A549 (cell line): ENCODE results near the gene TBX15. TPM values are rescaled to one million over a fixed set of nuclear protein-coding genes. Genes with fewer than 3 reads are reported as not detected.

Experiments
- ATAC-seq, 2 experiments: fragments of 200-7000 bp in 1 of 2; fragments of >200 bp in 1 of 2; cut with Nextera tagmentation in 1 of 2; cut with Tn5 transposase in 1 of 2; 3 replicates each; pipeline versions ENCODE4 v1.8.0 to v1.9.1; 2018 to 2020; ENCODE audit warnings: mild to moderate bottlenecking in 1 of 2, moderate library complexity in 1 of 2
- CTCF ChIA-PET: fragments of 300-600 bp; sonication (Branson Sonifier 250); formaldehyde crosslinking; extraction: SDS; loops from one replicate; lab custom pipeline; 2021; ENCODE audit warnings: antibody characterized with exemption, inconsistent platforms; lab: Yijun Ruan, JAX
- POLR2A ChIA-PET: fragments of 350-600 bp; formaldehyde crosslinking; extraction: SDS; loops from one replicate; lab custom pipeline; 2021; ENCODE audit warnings: antibody characterized with exemption, inconsistent platforms; lab: Yijun Ruan, JAX
- DNase-seq, 2 experiments: peaks; one replicate each; pipeline versions ENCODE4 v3.0.0 to v3.0.0-alpha.2; 2011 to 2016; ENCODE audit warnings: low read depth in 1 of 2, low spot score in 1 of 2
- FAIRE-seq: peaks from 2 replicates; lab custom pipeline; 2011; peaks lifted over from hg19 to GRCh38; lab: Jason Lieb, UNC
- H3K27ac ChIP-seq, 2 experiments: fragments of >200 bp; sonication (Bioruptor Twin); formaldehyde crosslinking; 3 replicates each; pipeline ENCODE4 v1.5.1; 2016 to 2017
- H3K4me1 ChIP-seq: fragments of >200 bp; sonication (Bioruptor Twin); formaldehyde crosslinking; 3 replicates; pipeline ENCODE4 v1.6.1; 2016
- H3K4me2 ChIP-seq: fragments of >200 bp; sonication (Bioruptor Twin); formaldehyde crosslinking; 3 replicates; pipeline ENCODE4 v1.6.1; 2016
- H3K4me3 ChIP-seq: fragments of >200 bp; sonication (Bioruptor Twin); formaldehyde crosslinking; 3 replicates; pipeline ENCODE4 v1.5.1; 2016
- H3K9me3 ChIP-seq: fragments of >200 bp; sonication (Bioruptor Twin); formaldehyde crosslinking; 3 replicates; pipeline ENCODE4 v1.6.1; 2016
- ATOH8 ChIP-seq: fragments of 250-450 bp; sonication (Bioruptor Pico); IDR thresholded peaks from 2 replicates; pipeline ENCODE4 v1.5.0; 2020; ENCODE audit warnings: low read depth, mild to moderate bottlenecking, moderate library complexity
- BHLHE40 ChIP-seq: IDR thresholded peaks from 2 replicates; pipeline ENCODE4 v1.6.1; 2012; ENCODE audit warnings: low read depth, low read length, inconsistent platforms
- CBX2 ChIP-seq: fragments of 200-600 bp; sonication (generic); IDR thresholded peaks from 2 replicates; pipeline ENCODE4 v1.6.1; 2016; ENCODE audit warnings: low read depth, mild to moderate bottlenecking, borderline replicate concordance
- CBX8 ChIP-seq: fragments of 200-600 bp; sonication (generic); IDR thresholded peaks from 2 replicates; pipeline ENCODE4 v1.6.1; 2016
- CHD4 ChIP-seq: fragments of 200-600 bp; sonication (generic); IDR thresholded peaks from 2 replicates; pipeline ENCODE4 v1.6.1; 2016; ENCODE audit warnings: antibody characterized with exemption, mild to moderate bottlenecking, borderline replicate concordance
- CTCF ChIP-seq: fragments of >200 bp; sonication (Bioruptor Twin); formaldehyde crosslinking; IDR thresholded peaks from 3 replicates; pipeline ENCODE4 v1.5.1; 2016
- ELK1 ChIP-seq: fragments of 150-350 bp; IDR thresholded peaks from 2 replicates; pipeline ENCODE4 v1.6.1; 2014; ENCODE audit warnings: low read depth, mild to moderate bottlenecking, low read length
- EP300 ChIP-seq, 2 experiments: fragments of >200 bp; sonication (Bioruptor Twin); formaldehyde crosslinking; IDR thresholded peaks; 2 replicates in 1 of 2; 3 replicates in 1 of 2; pipeline ENCODE4 v1.6.1; 2016 to 2017
- FOXS1 ChIP-seq: fragments of 250-450 bp; sonication (Bioruptor Pico); IDR thresholded peaks from 2 replicates; pipeline ENCODE4 v1.5.0; 2020; ENCODE audit warnings: mild to moderate bottlenecking, moderate library complexity
- GATA3 ChIP-seq: IDR thresholded peaks from 2 replicates; pipeline ENCODE4 v1.6.1; 2012; ENCODE audit warnings: borderline replicate concordance
- HDAC2 ChIP-seq: fragments of 200-600 bp; sonication (generic); IDR thresholded peaks from 2 replicates; pipeline ENCODE4 v1.6.1; 2016
- HES2 ChIP-seq: fragments of >200 bp; sonication (Bioruptor Twin); formaldehyde crosslinking; IDR thresholded peaks from 2 replicates; pipeline ENCODE4 v1.6.1; 2016
- HOXB5 ChIP-seq: fragments of 250-450 bp; sonication (Bioruptor Pico); IDR thresholded peaks from 2 replicates; pipeline ENCODE4 v1.5.0; 2020; ENCODE audit warnings: mild to moderate bottlenecking, moderate library complexity
- JUN ChIP-seq, 2 experiments: fragments of >200 bp; sonication (Bioruptor Twin); formaldehyde crosslinking; IDR thresholded peaks; 2 replicates in 1 of 2; 3 replicates in 1 of 2; pipeline ENCODE4 v1.6.1; 2016 to 2017
- MAFK ChIP-seq: fragments of 450-650 bp; IDR thresholded peaks from 2 replicates; pipeline ENCODE4 v1.6.1; 2014; ENCODE audit not compliant: partially characterized antibody
- MAX ChIP-seq: IDR thresholded peaks from 2 replicates; pipeline ENCODE4 v1.6.1; 2012
- NFE2L2 ChIP-seq: fragments of 150-350 bp; conservative IDR thresholded peaks from 2 replicates; pipeline ENCODE4 v1.6.1; 2014; ENCODE audit warnings: low read length
- NPAS2 ChIP-seq: fragments of 250-450 bp; sonication (Bioruptor Pico); IDR thresholded peaks from 2 replicates; pipeline ENCODE4 v1.8.0; 2022; ENCODE audit warnings: mild to moderate bottlenecking, moderate library complexity, borderline replicate concordance
- RARB ChIP-seq: fragments of 250-450 bp; sonication (Bioruptor Pico); IDR thresholded peaks from 2 replicates; pipeline ENCODE4 v1.8.0; 2021; ENCODE audit warnings: mild to moderate bottlenecking, moderate library complexity
- RCOR1 ChIP-seq: fragments of 150-350 bp; IDR thresholded peaks from 2 replicates; pipeline ENCODE4 v1.6.1; 2014; ENCODE audit warnings: antibody characterized with exemption, low read length, low read depth
- RFX5 ChIP-seq: fragments of 450-650 bp; IDR thresholded peaks from 2 replicates; pipeline ENCODE4 v1.7.1; 2014; ENCODE audit warnings: antibody characterized with exemption, mild to moderate bottlenecking, moderate library complexity
- RNF2 ChIP-seq: fragments of 200-600 bp; sonication (generic); IDR thresholded peaks from 2 replicates; pipeline ENCODE4 v1.6.1; 2016; ENCODE audit warnings: low read depth, mild to moderate bottlenecking, antibody characterized with exemption, moderate library complexity, borderline replicate concordance
- TP53 ChIP-seq: fragments of 250-450 bp; sonication (Bioruptor Pico); IDR thresholded peaks from 2 replicates; pipeline ENCODE4 v1.5.0; 2021; ENCODE audit warnings: mild to moderate bottlenecking, moderate library complexity
- ZNF302 ChIP-seq: fragments of 250-450 bp; sonication (Bioruptor Pico); IDR thresholded peaks from 2 replicates; pipeline ENCODE4 v1.9.0; 2021; ENCODE audit warnings: inconsistent platforms, mild to moderate bottlenecking, moderate library complexity
- WGBS: methylation state at CpG from one replicate; pipeline ENCODE4 v1.1.6; 2017; ENCODE audit errors: missing lambda C conversion rate; 5-methylcytosine and 5-hydroxymethylcytosine counted together
- polyA plus RNA-seq, 4 experiments: library from polyadenylated mRNA; depleted of rRNA in 3 of 4; stranded (reverse); fragments of >200 nt; fragmentation: RNase III in 1 of 4; extraction: RNeasy Plus Mini Kit Qiagen cat#74134 plus additional on column Dnase treatment in 1 of 4; gene quantifications; 2 replicates in 3 of 4; 3 replicates in 1 of 4; pipeline ENCODE4 v1.2.3, GENCODE V29; 2011 to 2017

The TBX15 gene
- polyA plus RNA-seq, 2 of the 4 experiments (the other 2 are of a cell fraction) = 0.04 TPM; not detected in 1

GRCh38 chr1:118974661-118975060 lies 13.5 kb downstream of the TBX15 start:
- Histone ChIP-seq H3K4me2 (no peak overlapping the region), H3K9me3 (no peaks in the 10 kb centered on the region), H3K4me1 (no peaks in the 10 kb centered on the region), H3K4me3 (no peak overlapping the region), H3K27ac (no peak overlapping the region)
- ChIA-PET POLR2A (no interaction called here), CTCF (no interaction called here)
- no peak for FAIRE-seq
- ATAC-seq = no peak
- WGBS = 69% methylated on average over 4 of the region's 4 CpGs
- TF ChIP-seq RNF2 = no peak
- TF ChIP-seq NPAS2 (CRISPR knock-in tag) = no peak
- TF ChIP-seq CBX8 = no peak
- no peak for TF ChIP-seq ATOH8 (CRISPR knock-in tag)
- TF ChIP-seq MAFK = no peak
- no peak for TF ChIP-seq NFE2L2
- TF ChIP-seq RCOR1 = no peak
- no peak for TF ChIP-seq MAX
- no peak for TF ChIP-seq ZNF302 (CRISPR knock-in tag)
- TF ChIP-seq RARB (CRISPR knock-in tag) = no peak
- DNase-seq = no peak

GRCh38 chr1:118973531-118974137 lies 14.5 kb downstream of the TBX15 start:
- Histone ChIP-seq H3K4me2 (no peak overlapping the region), H3K9me3 (no peaks in the 10 kb centered on the region), H3K4me1 (no peaks in the 10 kb centered on the region)
- POLR2A ChIA-PET = no interaction called here
- no peak for ATAC-seq
- no peak for TF ChIP-seq GATA3
- TF ChIP-seq BHLHE40 = no peak
- TF ChIP-seq HOXB5 (CRISPR knock-in tag) = no peak
- TF ChIP-seq CHD4 = no peak
- TF ChIP-seq CBX2 = no peak
- TF ChIP-seq CTCF = no peak
- TF ChIP-seq FOXS1 (CRISPR knock-in tag) = no peak
- no peak for TF ChIP-seq HES2
- TF ChIP-seq RFX5 = no peak
- no peak for TF ChIP-seq HDAC2
- TF ChIP-seq ZNF302 (CRISPR knock-in tag) = no peak
- TF ChIP-seq EP300 (IDR thresholded peaks at IDR 0.05) = no peak
- no peak for TF ChIP-seq CBX8
- TF ChIP-seq JUN (IDR thresholded peaks at IDR 0.05) = no peak
- no peak for TF ChIP-seq NFE2L2
- TF ChIP-seq ELK1 = no peak
- TF ChIP-seq TP53 (CRISPR knock-in tag) = no peak
- TF ChIP-seq, all 56 proteins: peak for 0
- Histone ChIP-seq H3K27ac (no peak overlapping the region), H3K4me3 (no peak overlapping the region)
- CTCF ChIA-PET = no interaction called here
- 48% methylated on average over 5 of the region's 5 CpGs for WGBS
- DNase-seq (no peak), FAIRE-seq (no peak)
